GM18861 (cell line): ENCODE results near the gene RPAP3.
A peak's percentile ranks its signal among the peaks of the same experiment; 100 is the strongest.
"Not testable (repeated sequence)": the region's sequence is repeated elsewhere in the genome, so short reads cannot be mapped to it uniquely, and the experiment has no call there.

Source experiments
- ATAC-seq: cut with Tn5 transposase; IDR thresholded peaks from one replicate; pipeline ENCODE4 v1.9.1; 2021; ENCODE audit not compliant: unreplicated experiment

The RPAP3 gene

GRCh38 chr12:47687636-47688035, 18.2 kb downstream of the RPAP3 start:
- ATAC-seq, result no peak

DNA sequence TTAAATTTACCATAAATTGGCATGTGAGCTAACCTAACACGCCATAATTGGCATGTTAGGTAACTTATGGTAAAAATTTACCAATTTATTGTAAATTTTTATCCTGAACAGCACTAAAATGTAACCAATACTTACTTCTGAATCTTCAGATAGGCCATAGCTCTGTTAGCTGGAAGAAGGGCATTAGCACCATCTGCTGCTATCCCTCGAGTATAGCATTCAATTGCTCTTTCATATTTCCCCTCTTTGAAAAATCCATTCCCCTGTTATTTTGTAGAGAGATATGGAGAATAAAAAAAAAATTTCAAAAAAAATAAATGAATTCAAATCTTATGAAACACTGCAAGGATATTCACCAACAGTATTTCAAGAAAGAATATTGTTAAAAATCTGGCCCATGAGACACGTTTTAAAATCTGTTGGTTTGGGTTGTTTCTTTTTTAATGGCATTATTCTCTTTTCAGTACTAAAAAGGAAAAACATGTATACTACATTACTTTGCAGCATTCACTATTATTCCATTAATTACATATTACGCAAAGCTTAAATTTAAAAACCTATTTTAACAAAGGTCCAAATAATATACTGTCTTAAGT, 19.1 kb downstream of the RPAP3 start:
- ATAC-seq, result peak; percentile 57

GRCh38 chr12:47679785-47680184, 26.0 kb downstream of the RPAP3 start:
- ATAC-seq, result no peak

DNA sequence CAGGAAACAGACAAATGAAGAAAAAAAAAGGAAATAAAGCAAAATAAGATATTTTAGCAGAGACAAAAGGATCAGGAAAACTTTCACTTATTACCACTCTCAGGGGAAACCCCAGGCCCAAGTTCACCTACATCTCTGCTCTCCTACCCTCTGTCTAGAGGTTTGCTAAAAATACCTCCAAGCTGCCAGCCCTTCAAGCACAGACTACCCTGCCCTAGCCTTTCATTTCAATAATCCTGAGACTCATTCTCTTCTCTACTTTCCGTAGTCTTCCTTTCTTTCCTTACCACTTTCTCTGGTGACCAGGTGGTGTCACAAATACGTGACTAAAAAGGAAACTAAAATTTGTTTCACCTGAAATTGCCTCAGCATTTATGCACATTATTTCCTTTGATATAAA, 33.8 kb downstream of the RPAP3 start:
- no peak for ATAC-seq

- not testable (repeated sequence) for ATAC-seq
Measured at GRCh38 chr12:47667935-47668334, 37.9 kb downstream of the RPAP3 start.

GRCh38 chr12:47652521-47653234, 53.2 kb downstream of the RPAP3 start:
- ATAC-seq, result no peak

DNA sequence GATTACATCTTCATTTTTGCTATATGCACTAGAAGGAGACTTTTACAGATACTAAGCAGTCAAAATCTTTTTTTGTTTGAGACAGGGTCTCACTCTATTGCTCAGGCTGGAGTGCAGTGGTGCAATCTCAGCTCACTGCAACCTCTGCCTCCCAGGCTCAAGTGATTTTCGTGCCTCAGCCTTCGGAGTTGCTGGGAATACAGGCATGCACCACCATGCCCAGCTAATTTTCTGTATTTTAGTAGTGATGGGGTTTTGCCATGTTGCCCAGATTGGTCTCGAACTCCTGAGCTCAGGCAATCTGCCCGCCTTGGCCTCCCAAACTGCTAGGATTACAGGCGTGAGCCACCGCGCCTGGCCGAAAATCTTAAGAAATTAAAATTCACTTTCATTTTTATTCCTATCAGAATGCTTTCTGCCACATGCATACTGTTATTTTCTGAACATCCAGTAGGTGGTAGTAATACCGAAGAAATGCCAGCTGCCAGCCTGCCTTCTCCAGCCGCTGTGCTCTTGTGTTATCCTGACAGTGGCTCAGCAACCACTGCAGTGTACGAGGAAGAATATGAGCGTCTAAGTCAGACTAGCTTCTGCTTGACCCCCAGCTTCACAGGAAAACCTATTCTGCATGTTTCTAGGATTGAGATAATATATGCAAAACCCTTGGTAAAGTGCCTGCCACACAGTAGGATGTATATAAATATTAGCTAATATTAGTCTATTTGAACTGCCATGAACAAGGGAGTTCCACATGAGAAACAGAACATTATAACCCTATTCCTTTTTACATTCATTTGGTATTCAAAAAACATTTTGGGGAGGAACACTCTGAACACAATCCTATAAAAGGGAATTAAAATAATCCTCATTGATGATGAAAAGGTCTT, 54.2 kb downstream of the RPAP3 start:
- peak; percentile 79 for ATAC-seq

DNA sequence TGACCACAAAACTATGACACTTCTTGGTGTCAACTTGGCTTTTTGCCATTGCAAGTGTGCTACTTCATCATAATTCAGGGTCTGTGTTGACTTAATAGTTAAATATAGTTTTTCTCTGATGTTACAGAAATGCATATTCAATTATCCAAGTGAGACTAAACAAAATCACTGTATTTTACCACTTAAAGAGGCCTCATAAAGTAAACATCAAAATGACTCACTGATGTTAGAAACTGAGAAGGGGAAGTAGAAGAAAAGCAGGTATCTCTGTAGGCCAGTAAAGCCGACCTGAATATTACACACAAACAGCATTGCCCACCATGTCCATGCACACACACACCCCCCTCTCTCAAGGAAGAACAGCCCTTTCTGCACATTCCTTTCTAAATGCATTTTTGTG, 55.4 kb downstream of the RPAP3 start:
- peak; percentile 53 for ATAC-seq

DNA sequence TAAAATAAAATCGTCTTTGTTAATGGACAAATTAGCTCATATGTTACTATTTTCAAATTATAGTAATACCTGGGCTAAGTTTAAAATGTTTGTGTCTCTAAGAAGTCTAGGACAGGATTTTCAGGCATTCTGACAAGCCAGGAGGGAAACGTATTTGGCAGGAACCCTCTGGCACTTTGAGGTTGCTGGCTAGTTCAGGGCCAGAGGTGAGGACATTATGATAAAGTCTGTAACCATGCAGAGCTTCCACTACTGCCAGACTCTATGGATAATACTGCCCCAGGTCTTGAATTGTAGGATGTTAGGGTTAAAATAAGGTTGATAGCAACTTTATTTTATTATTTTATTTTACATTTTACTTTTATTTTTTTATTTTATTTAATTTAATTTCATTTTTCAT, 56.4 kb downstream of the RPAP3 start:
- no peak for ATAC-seq

DNA sequence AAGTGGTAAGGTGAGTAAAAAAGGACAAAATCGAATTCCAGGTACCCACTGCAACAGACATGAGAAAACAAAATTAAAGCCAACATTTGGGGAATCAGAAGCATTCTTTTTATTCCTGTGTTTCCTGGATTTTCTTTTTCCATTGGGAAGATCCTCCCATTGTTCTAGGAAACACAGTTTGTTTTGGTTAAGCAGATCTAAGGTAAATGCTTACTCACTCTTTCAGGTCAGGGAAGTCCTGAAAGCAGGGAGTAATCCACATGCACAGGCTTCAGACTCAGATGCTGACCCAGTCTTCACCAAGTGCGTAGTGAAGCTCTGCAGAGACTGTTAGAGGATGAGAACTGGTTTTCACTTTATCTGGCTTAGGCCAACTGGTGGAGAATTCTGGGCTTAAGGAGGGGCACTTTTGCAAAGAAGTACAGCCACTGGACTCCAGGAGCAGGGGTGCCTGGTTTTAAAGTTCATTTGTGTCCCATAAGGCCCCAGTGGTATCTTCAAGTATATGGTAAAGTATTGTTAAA, 57.7 kb downstream of the RPAP3 start:
- ATAC-seq, result no peak

DNA sequence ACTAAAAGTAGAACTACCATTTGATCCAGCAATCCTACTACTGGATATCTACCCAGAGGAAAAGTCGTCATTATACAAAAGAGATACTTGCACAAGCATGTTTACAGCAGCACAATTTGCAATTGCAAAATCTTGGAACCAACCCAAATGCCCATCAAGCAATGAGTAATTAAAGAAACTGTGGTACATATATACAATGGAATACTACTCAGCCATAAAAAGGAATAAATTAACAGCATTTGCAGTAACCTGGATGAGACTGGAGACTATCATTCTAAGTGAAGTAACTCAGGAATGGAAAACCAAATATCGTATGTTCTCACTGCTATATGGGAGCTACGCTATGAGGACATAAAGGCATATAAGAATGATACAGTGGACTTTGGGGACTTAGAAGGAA, 63.5 kb downstream of the RPAP3 start:
- not testable (repeated sequence) for ATAC-seq

GRCh38 chr12:47636908-47637780, 68.7 kb downstream of the RPAP3 start:
- ATAC-seq, result no peak

DNA sequence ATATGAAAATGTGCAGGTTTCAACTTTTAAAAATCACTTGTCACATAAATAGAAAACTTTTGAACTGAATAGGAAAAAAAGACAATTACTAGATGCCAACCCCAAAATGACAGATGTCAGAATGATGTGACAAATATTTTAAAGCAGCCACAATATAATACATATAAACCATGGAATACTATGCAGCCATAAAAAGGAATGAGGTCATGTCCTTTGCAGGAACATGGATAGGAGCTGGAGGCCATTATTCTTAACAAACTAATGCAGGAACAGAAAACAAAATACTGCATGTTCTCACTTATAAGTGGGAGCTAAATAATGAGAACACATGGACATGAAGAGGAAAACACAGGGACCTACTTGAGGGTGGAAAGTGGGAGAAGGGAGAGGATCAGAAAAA, 70.1 kb downstream of the RPAP3 start:
- not testable (repeated sequence) for ATAC-seq

GRCh38 chr12:47634127-47634526, 71.7 kb downstream of the RPAP3 start:
- no peak for ATAC-seq

GRCh38 chr12:47621960-47622359, 83.9 kb downstream of the RPAP3 start:
- no peak for ATAC-seq

GRCh38 chr12:47617476-47617875, 88.4 kb downstream of the RPAP3 start:
- no peak for ATAC-seq

- no peak for ATAC-seq
Measured at GRCh38 chr12:47616440-47616839, 89.4 kb downstream of the RPAP3 start.

- ATAC-seq, result no peak
Measured at GRCh38 chr12:47615711-47616110, 90.1 kb downstream of the RPAP3 start.

- ATAC-seq, result no peak
Measured at GRCh38 chr12:47614521-47614920, 91.3 kb downstream of the RPAP3 start.

DNA sequence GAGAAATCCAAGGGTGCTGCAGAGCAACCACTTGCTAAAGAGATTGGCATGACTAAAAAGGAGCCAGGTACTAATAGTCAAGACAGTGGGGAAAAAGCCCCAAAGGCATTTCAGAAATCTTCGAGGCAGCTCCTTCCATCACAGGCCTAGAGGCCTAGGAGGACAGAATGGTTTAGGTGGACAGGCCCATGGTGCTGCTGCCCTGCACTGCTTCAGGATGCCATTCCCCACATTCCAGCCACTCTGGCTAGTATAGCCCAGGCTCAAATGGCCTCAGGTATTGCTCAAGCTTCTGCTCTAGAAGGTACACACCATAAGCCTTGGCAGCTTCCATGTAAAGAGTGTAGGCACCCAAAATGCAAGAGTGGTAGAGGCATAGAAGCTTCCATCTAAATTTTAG, 92.9 kb downstream of the RPAP3 start:
- ATAC-seq, result no peak

DNA sequence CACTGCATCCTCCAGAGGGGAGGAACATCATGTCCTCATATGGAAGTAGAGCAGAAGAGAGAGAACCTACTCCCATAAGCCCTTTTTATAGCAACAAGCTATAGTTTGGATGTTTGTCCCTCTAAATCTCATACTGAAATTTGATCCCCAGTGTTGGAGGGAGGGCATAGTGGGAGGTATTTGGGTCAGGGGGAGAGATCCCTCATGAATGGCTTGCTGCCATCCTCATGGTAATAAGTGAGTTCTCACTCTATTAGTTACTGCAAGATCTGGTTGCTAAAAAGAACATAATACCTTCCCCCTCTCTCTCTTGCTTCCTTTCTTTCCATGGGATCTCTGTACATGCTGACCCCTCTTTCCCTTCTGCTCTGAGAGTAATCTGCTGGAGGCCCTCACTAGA, 93.9 kb downstream of the RPAP3 start:
- no peak for ATAC-seq
